PC-3 (cell line): Measurements from ENCODE around the gene NNMT.

Experiments
- EZH2 ChIP-seq: fragments of 300-600 bp; sonication (generic); IDR thresholded peaks from one replicate; pipeline ENCODE4 v1.6.1; 2017; ENCODE audit warnings: antibody characterized with exemption, mild to moderate bottlenecking, low read length; ENCODE audit not compliant: unreplicated experiment
- TF ChIP-seq, protein P1 (sequence below): fragments of 300-600 bp; sonication (generic); conservative IDR thresholded peaks from 2 replicates; pipeline ENCODE4 v1.5.1; 2017; ENCODE audit warnings: antibody characterized with exemption, low read depth, mild to moderate bottlenecking, low read length

DNA sequence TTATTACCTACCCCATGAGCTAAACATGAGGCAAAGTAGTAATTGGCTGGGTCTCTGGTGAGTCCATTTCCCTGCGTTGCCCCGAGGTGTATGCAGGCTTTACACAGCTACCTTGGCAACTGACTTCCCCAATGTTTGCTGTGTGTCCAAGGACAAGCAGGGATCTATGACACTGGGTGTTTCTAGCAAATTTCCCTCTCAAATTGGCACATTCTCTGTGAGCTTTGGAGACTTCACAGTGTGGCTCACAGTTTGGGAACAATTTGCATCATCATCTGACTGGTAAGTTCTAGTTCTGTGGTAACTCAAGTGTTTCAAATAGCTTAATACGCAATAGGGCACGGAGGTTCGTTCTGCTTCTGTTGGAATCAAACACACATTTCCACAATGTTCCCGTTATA lies 12.5 kb downstream of the NNMT start:
- TF ChIP-seq, protein P1, sequence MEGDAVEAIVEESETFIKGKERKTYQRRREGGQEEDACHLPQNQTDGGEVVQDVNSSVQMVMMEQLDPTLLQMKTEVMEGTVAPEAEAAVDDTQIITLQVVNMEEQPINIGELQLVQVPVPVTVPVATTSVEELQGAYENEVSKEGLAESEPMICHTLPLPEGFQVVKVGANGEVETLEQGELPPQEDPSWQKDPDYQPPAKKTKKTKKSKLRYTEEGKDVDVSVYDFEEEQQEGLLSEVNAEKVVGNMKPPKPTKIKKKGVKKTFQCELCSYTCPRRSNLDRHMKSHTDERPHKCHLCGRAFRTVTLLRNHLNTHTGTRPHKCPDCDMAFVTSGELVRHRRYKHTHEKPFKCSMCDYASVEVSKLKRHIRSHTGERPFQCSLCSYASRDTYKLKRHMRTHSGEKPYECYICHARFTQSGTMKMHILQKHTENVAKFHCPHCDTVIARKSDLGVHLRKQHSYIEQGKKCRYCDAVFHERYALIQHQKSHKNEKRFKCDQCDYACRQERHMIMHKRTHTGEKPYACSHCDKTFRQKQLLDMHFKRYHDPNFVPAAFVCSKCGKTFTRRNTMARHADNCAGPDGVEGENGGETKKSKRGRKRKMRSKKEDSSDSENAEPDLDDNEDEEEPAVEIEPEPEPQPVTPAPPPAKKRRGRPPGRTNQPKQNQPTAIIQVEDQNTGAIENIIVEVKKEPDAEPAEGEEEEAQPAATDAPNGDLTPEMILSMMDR, result no peak
- TF ChIP-seq EZH2, result no peak
